ENCODE results near the gene LHPP.

LHPP gene

GRCh38 chr10:124611738-124612137 is 150.1 kb downstream of the LHPP start:
- no peak for DNase-seq

GRCh38 chr10:124612611-124613498 is 151.2 kb downstream of the LHPP start:
- no peak for DNase-seq

- no peak for DNase-seq
These were observed 152.5 kb downstream of the LHPP start for GRCh38 chr10:124614003-124614659.

- DNase-seq = no peak
These were observed 153.6 kb downstream of the LHPP start for GRCh38 chr10:124615259-124615658.

GRCh38 chr10:124616040-124616835 is 154.6 kb downstream of the LHPP start:
- no peak for DNase-seq

- DNase-seq = no peak
These were observed 155.2 kb downstream of the LHPP start for GRCh38 chr10:124616836-124617130.

- DNase-seq = no peak
These were observed 156.9 kb downstream of the LHPP start for GRCh38 chr10:124618470-124619073.

GRCh38 chr10:124619195-124619594 is 157.6 kb downstream of the LHPP start:
- no peak for DNase-seq

- DNase-seq = no peak
These were observed 158.3 kb downstream of the LHPP start for GRCh38 chr10:124619802-124620490.

- DNase-seq = peak; percentile 17
These were observed 160.0 kb downstream of the LHPP start for GRCh38 chr10:124621637-124622036.

- DNase-seq = no peak
These were observed 160.5 kb downstream of the LHPP start for GRCh38 chr10:124622158-124622557.

- no peak for DNase-seq
These were observed 161.4 kb downstream of the LHPP start for GRCh38 chr10:124622866-124623536.

- DNase-seq = no peak
These were observed 162.4 kb downstream of the LHPP start for GRCh38 chr10:124624006-124624405.

- DNase-seq = peak; percentile 7
These were observed 162.8 kb downstream of the LHPP start for GRCh38 chr10:124624466-124624865.

- DNase-seq = no peak
These were observed 163.3 kb downstream of the LHPP start for GRCh38 chr10:124624895-124625294.

- no peak for DNase-seq
These were observed 164.2 kb downstream of the LHPP start for GRCh38 chr10:124625831-124626238.

GRCh38 chr10:124626759-124627380 is 165.2 kb downstream of the LHPP start:
- no peak for DNase-seq

- no peak for DNase-seq
These were observed 166.4 kb downstream of the LHPP start for GRCh38 chr10:124627866-124628675.

GRCh38 chr10:124628676-124629021 is 167.0 kb downstream of the LHPP start:
- no peak for DNase-seq

GRCh38 chr10:124629415-124629814 is 167.8 kb downstream of the LHPP start:
- DNase-seq = no peak

GRCh38 chr10:124629842-124630241 is 168.2 kb downstream of the LHPP start:
- DNase-seq = no peak
